Spleen (tissue), 7 donors: ENCODE data around the gene VSIG8.

Experiments used
- POLR2A ChIP-seq, 3 donors: fragments of 450-650 bp; IDR thresholded peaks; one replicate each; pipeline ENCODE4 v1.5.1; 2017; ENCODE audit warnings: antibody characterized with exemption in 3 of 3, mild to moderate bottlenecking in 1 of 3
- TF ChIP-seq, protein P1 (sequence below), 11 experiments: fragments of 200-600 bp in 7 of 11; fragments of 450-650 bp in 4 of 11; sonication (generic) in 4 of 11; IDR thresholded peaks in 8 of 11; conservative IDR thresholded peaks in 3 of 11; 1 replicate in 7 of 11; 2 replicates in 4 of 11; pipeline versions ENCODE4 v1.4.0 to v1.8.0; 2016 to 2021; ENCODE audit warnings: antibody characterized with exemption in 11 of 11, inconsistent platforms in 4 of 11, mild to moderate bottlenecking in 1 of 11
- donor health status: DM: no; HTN: no; CAD: no; lungs with moderate emphysema.
- donor health status: DM: no; HTN: no; CAD: no.
- donor health status: DM: no; HTN: no; CAD: no.

DNA sequence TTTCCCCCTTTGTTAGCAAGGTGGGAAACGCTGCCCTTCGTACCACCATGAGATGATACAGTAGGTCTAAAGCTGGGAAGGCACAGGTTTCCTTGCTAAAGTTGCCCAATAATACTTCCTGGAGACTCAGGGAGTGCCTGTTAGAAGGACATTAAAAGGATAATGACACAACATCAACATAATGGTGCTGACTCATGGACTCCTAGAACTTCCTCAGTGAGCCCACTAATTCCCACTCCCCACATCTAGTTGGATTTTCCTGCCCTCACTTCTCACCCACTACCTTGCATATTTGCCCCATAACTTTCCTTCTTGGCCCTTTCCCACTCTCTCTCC is 20.0 kb upstream of the VSIG8 start:
- TF ChIP-seq, protein P1, sequence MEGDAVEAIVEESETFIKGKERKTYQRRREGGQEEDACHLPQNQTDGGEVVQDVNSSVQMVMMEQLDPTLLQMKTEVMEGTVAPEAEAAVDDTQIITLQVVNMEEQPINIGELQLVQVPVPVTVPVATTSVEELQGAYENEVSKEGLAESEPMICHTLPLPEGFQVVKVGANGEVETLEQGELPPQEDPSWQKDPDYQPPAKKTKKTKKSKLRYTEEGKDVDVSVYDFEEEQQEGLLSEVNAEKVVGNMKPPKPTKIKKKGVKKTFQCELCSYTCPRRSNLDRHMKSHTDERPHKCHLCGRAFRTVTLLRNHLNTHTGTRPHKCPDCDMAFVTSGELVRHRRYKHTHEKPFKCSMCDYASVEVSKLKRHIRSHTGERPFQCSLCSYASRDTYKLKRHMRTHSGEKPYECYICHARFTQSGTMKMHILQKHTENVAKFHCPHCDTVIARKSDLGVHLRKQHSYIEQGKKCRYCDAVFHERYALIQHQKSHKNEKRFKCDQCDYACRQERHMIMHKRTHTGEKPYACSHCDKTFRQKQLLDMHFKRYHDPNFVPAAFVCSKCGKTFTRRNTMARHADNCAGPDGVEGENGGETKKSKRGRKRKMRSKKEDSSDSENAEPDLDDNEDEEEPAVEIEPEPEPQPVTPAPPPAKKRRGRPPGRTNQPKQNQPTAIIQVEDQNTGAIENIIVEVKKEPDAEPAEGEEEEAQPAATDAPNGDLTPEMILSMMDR (IDR thresholded peaks at IDR 0.05 in 8 of 11, conservative IDR thresholded peaks at IDR 0.05 in 3 of 11) = no peak
- no peak for TF ChIP-seq POLR2A (IDR thresholded peaks at IDR 0.05)
